Activated T-cell treated with anti-CD3 and anti-CD28 coated beads, Interleukin-2, amount 50 U/mL, for 72 hours (primary cell): ENCODE measurements around the gene ARHGAP42. TPM values are rescaled to one million over a fixed set of nuclear protein-coding genes. Genes with fewer than 3 reads are reported as not detected.

Source experiments
- ATAC-seq, 2 donors: fragments of 150-1000 bp; cut with Tn5 transposase; replicated peaks in 1 of 2; 2 replicates each; pipeline ENCODE4 v1.10.0; 2021; ENCODE audit warnings: moderate library complexity in 2 of 2, mild to moderate bottlenecking in 1 of 2
- DNase-seq, 2 donors: peaks; one replicate each; pipeline ENCODE4 v3.0.0; 2021 to 2022; ENCODE audit warnings: mixed read lengths in 1 of 2
- H3K27ac Mint-ChIP-seq: one replicate; pipeline ENCODE4 v1.8.0; 2022; ENCODE audit warnings: mild to moderate bottlenecking, moderate library complexity, mixed read lengths
- H3K27me3 Mint-ChIP-seq: one replicate; pipeline ENCODE4 v1.8.0; 2022; ENCODE audit warnings: low read depth, mixed read lengths
- H3K36me3 Mint-ChIP-seq, 2 donors: one replicate each; pipeline ENCODE4 v1.8.0; 2022; ENCODE audit warnings: mixed read lengths in 2 of 2, mild to moderate bottlenecking in 1 of 2; ENCODE audit not compliant: insufficient read depth in 2 of 2
- H3K4me1 Mint-ChIP-seq: one replicate; pipeline ENCODE4 v1.8.0; 2022; ENCODE audit warnings: low read depth, mixed read lengths
- H3K4me3 Mint-ChIP-seq, 2 donors: one replicate each; pipeline ENCODE4 v1.8.0; 2022; ENCODE audit warnings: mild to moderate bottlenecking in 2 of 2, mixed read lengths in 2 of 2, moderate library complexity in 2 of 2
- H3K9me3 Mint-ChIP-seq, 2 donors: one replicate each; pipeline ENCODE4 v1.8.0; 2022; ENCODE audit warnings: mixed read lengths in 2 of 2
- total RNA-seq, 2 donors: library from RNA; stranded (reverse); gene quantifications; one replicate each; pipeline ENCODE4 v1.2.3, GENCODE V29; 2022

ARHGAP42 gene
- total RNA-seq, 2 donors from 2014 or later: 0.28 TPM; not detected in 1

- Mint-ChIP-seq H3K4me3 (no peak overlapping the region), H3K27ac (no peak overlapping the region), H3K27me3 (no peaks in the 10 kb centered on the region), H3K9me3 (peaks cover 0 to 2% of the 10 kb centered on the region in 2 donors), H3K4me1 (no peaks in the 10 kb centered on the region), H3K36me3 (no peaks in the 10 kb centered on the region)
- DNase-seq: no peak
- ATAC-seq: no peak
These were observed 73.7 kb downstream of the ARHGAP42 start for GRCh38 chr11:100760744-100761143.

- H3K36me3 Mint-ChIP-seq: no peaks in the 10 kb centered on the region
- no peaks in the 10 kb centered on the region for H3K27me3 Mint-ChIP-seq
- peaks cover 0 to 2% of the 10 kb centered on the region in 2 donors for H3K9me3 Mint-ChIP-seq
- no peak for ATAC-seq
- no peak for DNase-seq
- H3K4me3 Mint-ChIP-seq: no peak overlapping the region
- no peak overlapping the region for H3K27ac Mint-ChIP-seq
- no peaks in the 10 kb centered on the region for H3K4me1 Mint-ChIP-seq
These were observed 74.8 kb downstream of the ARHGAP42 start for GRCh38 chr11:100761841-100762240.

- Mint-ChIP-seq H3K4me1 (no peaks in the 10 kb centered on the region), H3K4me3 (no peak overlapping the region), H3K9me3 (peaks cover 0 to 3% of the 10 kb centered on the region in 2 donors), H3K27ac (no peak overlapping the region), H3K36me3 (no peaks in the 10 kb centered on the region), H3K27me3 (no peaks in the 10 kb centered on the region)
- DNase-seq (no peak), ATAC-seq (no peak)
These were observed 79.7 kb downstream of the ARHGAP42 start for GRCh38 chr11:100766764-100767163.

- Mint-ChIP-seq H3K4me1 (no peaks in the 10 kb centered on the region), H3K36me3 (peaks cover 0 to 1% of the 10 kb centered on the region in 2 donors), H3K9me3 (peaks cover 0 to 3% of the 10 kb centered on the region in 2 donors), H3K27ac (no peak overlapping the region), H3K27me3 (no peaks in the 10 kb centered on the region), H3K4me3 (no peak overlapping the region)
- ATAC-seq (no peak), DNase-seq (no peak)
These were observed 82.1 kb downstream of the ARHGAP42 start for GRCh38 chr11:100769165-100769564.

GRCh38 chr11:100769617-100770016, 82.5 kb downstream of the ARHGAP42 start:
- Mint-ChIP-seq H3K36me3 (peaks cover 0 to 1% of the 10 kb centered on the region in 2 donors), H3K4me1 (no peaks in the 10 kb centered on the region), H3K27ac (no peak overlapping the region), H3K4me3 (no peak overlapping the region), H3K9me3 (peaks cover 0 to 6% of the 10 kb centered on the region in 2 donors), H3K27me3 (no peaks in the 10 kb centered on the region)
- ATAC-seq (no peak), DNase-seq (no peak)

- Mint-ChIP-seq H3K9me3 (peaks cover 0 to 3% of the 10 kb centered on the region in 2 donors), H3K27ac (no peak overlapping the region), H3K4me1 (no peaks in the 10 kb centered on the region), H3K27me3 (no peaks in the 10 kb centered on the region), H3K36me3 (peaks cover 0 to 1% of the 10 kb centered on the region in 2 donors), H3K4me3 (no peak overlapping the region)
- no peak for DNase-seq
- no peak for ATAC-seq
These were observed 87.0 kb downstream of the ARHGAP42 start for GRCh38 chr11:100774132-100774531.

GRCh38 chr11:100774859-100775258, 87.8 kb downstream of the ARHGAP42 start:
- no peak overlapping the region for H3K4me3 Mint-ChIP-seq
- no peaks in the 10 kb centered on the region for H3K27me3 Mint-ChIP-seq
- no peaks in the 10 kb centered on the region for H3K4me1 Mint-ChIP-seq
- DNase-seq (no peak), ATAC-seq (no peak)
- H3K36me3 Mint-ChIP-seq: peaks cover 0 to 1% of the 10 kb centered on the region in 2 donors
- H3K27ac Mint-ChIP-seq: no peak overlapping the region
- peaks cover 0 to 3% of the 10 kb centered on the region in 2 donors for H3K9me3 Mint-ChIP-seq

GRCh38 chr11:100776212-100776896, 89.3 kb downstream of the ARHGAP42 start:
- Mint-ChIP-seq H3K4me3 (no peak overlapping the region), H3K4me1 (no peaks in the 10 kb centered on the region), H3K27ac (no peak overlapping the region), H3K27me3 (no peaks in the 10 kb centered on the region), H3K9me3 (peaks cover 0 to 5% of the 10 kb centered on the region in 2 donors), H3K36me3 (peaks cover 0 to 1% of the 10 kb centered on the region in 2 donors)
- ATAC-seq: no peak
- DNase-seq: no peak

GRCh38 chr11:100777103-100777502, 90.0 kb downstream of the ARHGAP42 start:
- no peaks in the 10 kb centered on the region for H3K36me3 Mint-ChIP-seq
- no peak for ATAC-seq

GRCh38 chr11:100777736-100778135, 90.6 kb downstream of the ARHGAP42 start:
- ATAC-seq (no peak), DNase-seq (no peak)
- peaks cover 2 to 5% of the 10 kb centered on the region in 2 donors for H3K9me3 Mint-ChIP-seq
- H3K27ac Mint-ChIP-seq: no peak overlapping the region
- H3K36me3 Mint-ChIP-seq: no peaks in the 10 kb centered on the region
- H3K27me3 Mint-ChIP-seq: no peaks in the 10 kb centered on the region
- H3K4me3 Mint-ChIP-seq: no peak overlapping the region
- no peaks in the 10 kb centered on the region for H3K4me1 Mint-ChIP-seq

More at GRCh38 chr11:100777103-100777502, 90.0 kb downstream of the ARHGAP42 start:
- no peaks in the 10 kb centered on the region for H3K27me3 Mint-ChIP-seq
- no peak overlapping the region for H3K27ac Mint-ChIP-seq
- no peak for DNase-seq
- H3K4me1 Mint-ChIP-seq: no peaks in the 10 kb centered on the region
- no peak overlapping the region for H3K4me3 Mint-ChIP-seq
- peaks cover 0 to 5% of the 10 kb centered on the region in 2 donors for H3K9me3 Mint-ChIP-seq

GRCh38 chr11:100778166-100778785, 91.2 kb downstream of the ARHGAP42 start:
- H3K36me3 Mint-ChIP-seq: no peaks in the 10 kb centered on the region
- DNase-seq (no peak), ATAC-seq (no peak)
- H3K9me3 Mint-ChIP-seq: peaks cover 2 to 5% of the 10 kb centered on the region in 2 donors
- no peak overlapping the region for H3K27ac Mint-ChIP-seq
- H3K27me3 Mint-ChIP-seq: no peaks in the 10 kb centered on the region
- no peak overlapping the region for H3K4me3 Mint-ChIP-seq
- no peaks in the 10 kb centered on the region for H3K4me1 Mint-ChIP-seq

- DNase-seq (no peak), ATAC-seq (no peak)
- Mint-ChIP-seq H3K27ac (no peak overlapping the region), H3K36me3 (no peaks in the 10 kb centered on the region), H3K27me3 (no peaks in the 10 kb centered on the region), H3K4me1 (no peaks in the 10 kb centered on the region), H3K4me3 (no peak overlapping the region), H3K9me3 (peaks cover 2% of the 10 kb centered on the region in 2 donors)
These were observed 93.4 kb downstream of the ARHGAP42 start for GRCh38 chr11:100780470-100780869.

- Mint-ChIP-seq H3K27me3 (no peaks in the 10 kb centered on the region), H3K4me3 (no peak overlapping the region), H3K27ac (no peak overlapping the region)
These were observed 98.3 kb downstream of the ARHGAP42 start for GRCh38 chr11:100785148-100785983.

More at GRCh38 chr11:100785148-100785983, 98.3 kb downstream of the ARHGAP42 start:
- Mint-ChIP-seq H3K36me3 (no peaks in the 10 kb centered on the region), H3K4me1 (no peaks in the 10 kb centered on the region), H3K9me3 (peaks cover 3 to 5% of the 10 kb centered on the region in 2 donors)
- ATAC-seq (no peak), DNase-seq (no peak)
